ENCODE data around the gene KCNAB1.

GRCh38 chr3:156418428-156418827 lies 298.1 kb downstream of the KCNAB1 start:
- TF ChIP-seq CTCF (IDR thresholded peaks at IDR 0.05) = no peak
- TF ChIP-seq EZH2 (IDR thresholded peaks at IDR 0.05; ENCODE audit: borderline replicate concordance, insufficient read depth, low read depth, low read length, poor library complexity, severe bottlenecking) = no peak

All from B cell (primary cell).